Uterus (tissue), 2 donors: Measurements from ENCODE around the gene GALNT11.

Source experiments
- CTCF ChIP-seq, 4 experiments: fragments of 200-600 bp in 2 of 4; fragments of 450-650 bp in 2 of 4; sonication (generic) in 2 of 4; IDR thresholded peaks; one replicate each; pipeline ENCODE4 v1.5.1; 2016 to 2019; ENCODE audit warnings: antibody characterized with exemption in 4 of 4, mild to moderate bottlenecking in 2 of 4, moderate library complexity in 1 of 4
- POLR2A ChIP-seq, 2 donors: fragments of 450-650 bp; IDR thresholded peaks; one replicate each; pipeline ENCODE4 v1.6.1; 2016; ENCODE audit warnings: antibody characterized with exemption in 2 of 2, mild to moderate bottlenecking in 1 of 2, moderate library complexity in 1 of 2

- TF ChIP-seq CTCF (IDR thresholded peaks at IDR 0.05) = no peak
- no peak for TF ChIP-seq POLR2A (IDR thresholded peaks at IDR 0.05)
Measured at GRCh38 chr7:152078786-152079185, 53.3 kb downstream of the GALNT11 start.
